ENCODE results near the gene LDHD. TPM values are rescaled to one million over a fixed set of nuclear protein-coding genes. Genes with fewer than 3 reads are reported as not detected.

Gene LDHD
- polyA plus RNA-seq, 3 donors: 3.7 to 6.3 (median 5.4) TPM

DNA sequence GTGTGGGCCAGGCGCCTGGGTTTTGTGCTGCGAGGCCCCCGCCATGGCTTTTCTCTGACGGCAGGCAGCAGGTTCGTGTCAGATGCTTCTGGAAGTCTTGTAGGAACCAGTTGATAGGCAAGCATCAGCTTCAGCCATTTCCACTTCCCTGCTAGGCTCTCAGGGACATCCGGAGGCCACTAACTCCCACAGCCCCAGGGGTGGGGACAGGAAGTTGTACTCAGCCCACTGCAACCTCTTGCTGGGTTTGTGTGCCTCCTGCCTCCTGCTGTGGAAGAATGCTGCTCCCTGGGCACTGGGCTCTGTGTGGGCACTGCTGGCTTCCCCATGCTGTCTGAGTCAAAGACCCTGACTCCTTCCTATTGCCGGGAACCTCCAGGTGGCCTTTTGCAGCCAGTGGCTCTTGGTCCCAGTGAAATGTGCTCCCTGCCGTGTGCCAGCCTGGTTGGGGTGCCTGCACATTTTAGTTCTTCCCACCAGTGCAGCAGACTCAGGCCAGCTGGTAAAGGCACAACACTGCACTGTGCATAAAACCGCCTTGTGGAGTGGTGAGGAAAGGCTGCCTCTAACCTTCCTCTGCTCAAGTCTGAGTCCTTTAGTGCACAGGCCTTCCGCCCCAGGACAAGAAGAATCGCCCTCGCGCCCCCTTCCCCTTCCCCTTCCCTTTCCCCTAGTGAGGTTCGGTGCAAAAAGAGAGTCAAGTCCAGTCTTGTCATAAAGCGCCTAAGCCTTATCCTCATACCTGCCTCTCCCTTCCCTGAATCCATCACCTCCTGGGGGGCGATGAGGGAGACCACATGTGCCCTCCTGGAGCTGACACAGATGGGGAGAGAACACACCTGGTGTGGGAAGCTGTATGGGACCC is 16.6 kb downstream of the LDHD start:
- Mint-ChIP-seq H3K27ac (peak overlapping the region; percentile 65 to 85 (median 78)), H3K27me3 (ENCODE audit: low read depth in 3 of 3) (peaks cover 0 to 1% (median 1%) of the 10 kb centered on the region in 3 donors), H3K4me3 (peak overlapping the region; percentile 50 to 71), H3K36me3 (peaks cover 16 to 31% of the 10 kb centered on the region in 2 donors), H3K9me3 (no peaks in the 10 kb centered on the region), H3K4me1 (peaks cover 44% of the 10 kb centered on the region)
- peak overlapping the region; percentile 18 for H3K9ac ChIP-seq (ENCODE audit: insufficient read depth, low read length, poor library complexity, severe bottlenecking)
- peak overlapping the region; percentile 76 for H2AFZ ChIP-seq (ENCODE audit: insufficient read depth, low read depth, low read length, poor library complexity, severe bottlenecking)
- H3K4me1 ChIP-seq (ENCODE audit: control insufficient read depth in 1 of 2, insufficient read depth in 2 of 2, low read length in 2 of 2): peaks cover 31 to 37% of the 10 kb centered on the region in 2 donors
- H3K79me2 ChIP-seq (ENCODE audit: insufficient read depth, low read length): no peaks in the 10 kb centered on the region
- no peaks in the 10 kb centered on the region for H4K20me1 ChIP-seq (ENCODE audit: insufficient read depth, low read length)
- peaks cover 0 to 8% of the 10 kb centered on the region in 2 donors for H3K36me3 ChIP-seq (replicated peaks in 1 of 2; ENCODE audit: control insufficient read depth in 1 of 2, insufficient read depth in 2 of 2, low read length in 2 of 2)
- intact Hi-C loops (cut with micrococcal nuclease): no loop called here
- peak overlapping the region; percentile 48 to 74 for H3K27ac ChIP-seq (ENCODE audit: low read depth in 1 of 2, low read length in 2 of 2)
- no peaks in the 10 kb centered on the region for H3K9me3 ChIP-seq (replicated peaks in 1 of 2; ENCODE audit: control insufficient read depth in 1 of 2, insufficient read depth in 1 of 2, low read length in 2 of 2)
- WGBS (ENCODE audit: insufficient coverage): 17% methylated on average over 14 of the region's 16 CpGs
- peak overlapping the region; percentile 63 for H3K4me2 ChIP-seq (replicated peaks; ENCODE audit: extremely low read depth, low read length, poor library complexity, severe bottlenecking)
- H3K27me3 ChIP-seq (ENCODE audit: control insufficient read depth in 2 of 2, insufficient read depth in 2 of 2, low read length in 2 of 2): no peaks in the 10 kb centered on the region
- TF ChIP-seq, protein P1, sequence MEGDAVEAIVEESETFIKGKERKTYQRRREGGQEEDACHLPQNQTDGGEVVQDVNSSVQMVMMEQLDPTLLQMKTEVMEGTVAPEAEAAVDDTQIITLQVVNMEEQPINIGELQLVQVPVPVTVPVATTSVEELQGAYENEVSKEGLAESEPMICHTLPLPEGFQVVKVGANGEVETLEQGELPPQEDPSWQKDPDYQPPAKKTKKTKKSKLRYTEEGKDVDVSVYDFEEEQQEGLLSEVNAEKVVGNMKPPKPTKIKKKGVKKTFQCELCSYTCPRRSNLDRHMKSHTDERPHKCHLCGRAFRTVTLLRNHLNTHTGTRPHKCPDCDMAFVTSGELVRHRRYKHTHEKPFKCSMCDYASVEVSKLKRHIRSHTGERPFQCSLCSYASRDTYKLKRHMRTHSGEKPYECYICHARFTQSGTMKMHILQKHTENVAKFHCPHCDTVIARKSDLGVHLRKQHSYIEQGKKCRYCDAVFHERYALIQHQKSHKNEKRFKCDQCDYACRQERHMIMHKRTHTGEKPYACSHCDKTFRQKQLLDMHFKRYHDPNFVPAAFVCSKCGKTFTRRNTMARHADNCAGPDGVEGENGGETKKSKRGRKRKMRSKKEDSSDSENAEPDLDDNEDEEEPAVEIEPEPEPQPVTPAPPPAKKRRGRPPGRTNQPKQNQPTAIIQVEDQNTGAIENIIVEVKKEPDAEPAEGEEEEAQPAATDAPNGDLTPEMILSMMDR (IDR thresholded peaks at IDR 0.05): no peak
- peak; percentile 44 to 52 (median 51) for DNase-seq
- H3K4me3 ChIP-seq (replicated peaks in 1 of 3; ENCODE audit: low read depth in 2 of 3, low read length in 3 of 3): peak overlapping the region in 1 of 3 experiments; percentile 57

DNA sequence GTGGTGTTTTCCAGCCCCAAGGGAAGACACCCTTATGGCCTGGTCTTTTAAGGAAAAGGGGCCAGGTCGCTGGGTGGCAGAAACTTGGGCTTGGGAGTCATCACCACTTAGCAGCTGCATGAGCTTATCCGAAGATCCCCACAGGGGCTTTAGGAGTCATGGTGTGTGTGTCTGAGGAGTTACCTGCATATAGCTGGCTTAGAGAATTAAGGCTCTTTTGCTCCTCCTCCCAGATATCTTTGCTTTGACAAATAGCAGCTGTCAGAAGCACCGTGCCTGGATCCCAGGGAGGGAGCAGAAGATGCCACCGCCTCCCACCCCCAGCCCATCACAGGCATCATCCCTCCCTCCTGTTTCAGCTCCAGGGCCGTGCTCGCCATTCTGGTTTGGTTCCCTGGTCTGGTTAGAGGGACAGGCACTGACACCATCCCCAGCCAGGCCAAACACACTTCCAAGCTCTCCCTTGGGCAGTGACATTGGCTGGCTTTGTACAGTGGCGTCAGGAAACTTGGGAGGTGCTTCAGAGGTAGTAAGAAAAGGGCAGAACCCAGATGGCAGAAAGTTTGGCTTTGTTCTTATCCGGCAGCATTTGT is 17.4 kb downstream of the LDHD start:
- DNase-seq: no peak
- 56% methylated on average over 3 of the region's 8 CpGs for WGBS (ENCODE audit: insufficient coverage)
- peak overlapping the region; percentile 63 for H3K4me2 ChIP-seq (replicated peaks; ENCODE audit: extremely low read depth, low read length, poor library complexity, severe bottlenecking)
- no peaks in the 10 kb centered on the region for H3K9me3 Mint-ChIP-seq
- H3K4me1 Mint-ChIP-seq: peaks cover 36% of the 10 kb centered on the region
- intact Hi-C loops (cut with micrococcal nuclease): no loop called here
- H3K27ac ChIP-seq (ENCODE audit: low read depth in 1 of 2, low read length in 2 of 2): peak overlapping the region; percentile 48 to 74
- H3K27me3 Mint-ChIP-seq (ENCODE audit: low read depth in 3 of 3): peaks cover 0 to 3% (median 1%) of the 10 kb centered on the region in 3 donors
- peak overlapping the region; percentile 50 to 71 for H3K4me3 Mint-ChIP-seq
- peaks cover 19 to 33% of the 10 kb centered on the region in 2 donors for H3K36me3 Mint-ChIP-seq
- no peaks in the 10 kb centered on the region for H3K79me2 ChIP-seq (ENCODE audit: insufficient read depth, low read length)
- no peaks in the 10 kb centered on the region for H4K20me1 ChIP-seq (ENCODE audit: insufficient read depth, low read length)
- TF ChIP-seq, protein P1 (IDR thresholded peaks at IDR 0.05): no peak
- H3K4me1 ChIP-seq (ENCODE audit: control insufficient read depth in 1 of 2, insufficient read depth in 2 of 2, low read length in 2 of 2): peaks cover 23 to 29% of the 10 kb centered on the region in 2 donors
- H3K36me3 ChIP-seq (replicated peaks in 1 of 2; ENCODE audit: control insufficient read depth in 1 of 2, insufficient read depth in 2 of 2, low read length in 2 of 2): peaks cover 0 to 8% of the 10 kb centered on the region in 2 donors
- no peaks in the 10 kb centered on the region for H3K9me3 ChIP-seq (replicated peaks in 1 of 2; ENCODE audit: control insufficient read depth in 1 of 2, insufficient read depth in 1 of 2, low read length in 2 of 2)
- H2AFZ ChIP-seq (ENCODE audit: insufficient read depth, low read depth, low read length, poor library complexity, severe bottlenecking): peak overlapping the region; percentile 76
- H3K27me3 ChIP-seq (ENCODE audit: control insufficient read depth in 2 of 2, insufficient read depth in 2 of 2, low read length in 2 of 2): no peaks in the 10 kb centered on the region
- H3K9ac ChIP-seq (ENCODE audit: insufficient read depth, low read length, poor library complexity, severe bottlenecking): peak overlapping the region; percentile 18
- peak overlapping the region in 1 of 3 experiments; percentile 57 for H3K4me3 ChIP-seq (replicated peaks in 1 of 3; ENCODE audit: low read depth in 2 of 3, low read length in 3 of 3)
- peak overlapping the region; percentile 65 to 85 (median 78) for H3K27ac Mint-ChIP-seq
